ENCODE data around the gene DNAJB14. TPM values are rescaled to one million over a fixed set of nuclear protein-coding genes. Genes with fewer than 3 reads are reported as not detected.

The DNAJB14 gene
- total RNA-seq: 10 to 100 TPM; 37.7 to 57.4 (median 47.3) TPM

GRCh38 chr4:99946356-99947189 lies at the start of gene DNAJB14:
DNAJB14 (minus strand) TSS chr4:99946618; CDS start chr4:99946571, 47 bp downstream.
- no peak for TF ChIP-seq EP300 (IDR thresholded peaks at IDR 0.05)
- peak in 2 of 4 donors; percentile 40 to 71 for TF ChIP-seq POLR2A (IDR thresholded peaks at IDR 0.05)
- TF ChIP-seq POLR2AphosphoS5 (IDR thresholded peaks at IDR 0.05): peak; percentile 51 to 85
- peak in 3 of 6 experiments; percentile 39 to 54 (median 50) for TF ChIP-seq CTCF (IDR thresholded peaks at IDR 0.05)
- WGBS, 2 donors: 0 to 2% methylated on average over 2 to 33 of the region's 87 CpGs
- Histone ChIP-seq H3K27me3 (no peaks in the 10 kb centered on the region), H3K36me3 (peaks cover 0 to 12% (median 4%) of the 10 kb centered on the region in 4 donors), H3K4me3 (peak within 1 kb of the TSS; percentile 87 to 96 (median 94)), H3K4me1 (peaks cover 41 to 58% (median 49%) of the 10 kb centered on the region in 4 donors), H3K27ac (peak within 1 kb of the TSS; percentile 91 to 99 (median 96)), H3K9me3 (no peaks in the 10 kb centered on the region)
- DNase-seq (peak; percentile 84 to 96), ATAC-seq (ENCODE audit: low FRiP score in 2 of 2) (peak; percentile 71 to 86)

- no peaks in the 10 kb centered on the region for H3K4me1 ChIP-seq
- DNase-seq: no peak
- no peak overlapping the region for H3K4me3 ChIP-seq
- no peaks in the 10 kb centered on the region for H3K27me3 ChIP-seq
- H3K9me3 ChIP-seq: no peaks in the 10 kb centered on the region
- 29 to 43% methylated on average over 3 of the region's 3 CpGs for WGBS, 2 donors
- TF ChIP-seq POLR2A (IDR thresholded peaks at IDR 0.05) (no peak), CTCF (IDR thresholded peaks at IDR 0.05) (no peak), EP300 (IDR thresholded peaks at IDR 0.05) (no peak), POLR2AphosphoS5 (IDR thresholded peaks at IDR 0.05) (no peak)
- no peak for ATAC-seq (ENCODE audit: low FRiP score in 2 of 2)
- no peak overlapping the region for H3K27ac ChIP-seq
- H3K36me3 ChIP-seq: no peaks in the 10 kb centered on the region
Observed at GRCh38 chr4:99991741-99992140, 45.3 kb upstream of the DNAJB14 start.

- no peaks in the 10 kb centered on the region for H3K4me1 ChIP-seq
- H3K36me3 ChIP-seq: no peaks in the 10 kb centered on the region
- H3K27ac ChIP-seq: no peak overlapping the region
- ATAC-seq (ENCODE audit: low FRiP score in 2 of 2) (no peak), DNase-seq (no peak)
- H3K4me3 ChIP-seq: no peak overlapping the region
- TF ChIP-seq CTCF (IDR thresholded peaks at IDR 0.05) (no peak), POLR2AphosphoS5 (IDR thresholded peaks at IDR 0.05) (no peak), POLR2A (IDR thresholded peaks at IDR 0.05) (no peak), EP300 (IDR thresholded peaks at IDR 0.05) (no peak)
- H3K27me3 ChIP-seq: no peaks in the 10 kb centered on the region
- H3K9me3 ChIP-seq: no peaks in the 10 kb centered on the region
Observed at GRCh38 chr4:99987681-99988080, 41.3 kb upstream of the DNAJB14 start.

GRCh38 chr4:99986792-99987191 lies 40.4 kb upstream of the DNAJB14 start:
- WGBS, 2 donors: 81 to 88% methylated on average over 4 of the region's 4 CpGs
- Histone ChIP-seq H3K4me3 (no peak overlapping the region), H3K4me1 (no peaks in the 10 kb centered on the region), H3K27ac (no peak overlapping the region), H3K36me3 (no peaks in the 10 kb centered on the region), H3K9me3 (no peaks in the 10 kb centered on the region), H3K27me3 (no peaks in the 10 kb centered on the region)
- TF ChIP-seq CTCF (IDR thresholded peaks at IDR 0.05): no peak
- no peak for TF ChIP-seq POLR2A (IDR thresholded peaks at IDR 0.05)
- TF ChIP-seq EP300 (IDR thresholded peaks at IDR 0.05): no peak
- no peak for TF ChIP-seq POLR2AphosphoS5 (IDR thresholded peaks at IDR 0.05)
- ATAC-seq (ENCODE audit: low FRiP score in 2 of 2) (no peak), DNase-seq (no peak)

All from upper lobe of left lung (tissue), 6 donors.